NCI-H2029 treated with DMSO at 0.1 percent for 48 hours (cell line): Measurements from ENCODE around the gene SNX20.

Experiments
- DNase-seq: peaks from one replicate; lab custom pipeline; 2025; lab: John Stamatoyannopoulos, UW

SNX20 gene

GRCh38 chr16:50705436-50706110 lies 24.5 kb upstream of the SNX20 start:
- DNase-seq = no peak

GRCh38 chr16:50704245-50704644 lies 23.1 kb upstream of the SNX20 start:
- DNase-seq = no peak

GRCh38 chr16:50702725-50703124 lies 21.6 kb upstream of the SNX20 start:
- DNase-seq = no peak

GRCh38 chr16:50699326-50700159 lies 18.4 kb upstream of the SNX20 start:
- no peak for DNase-seq

- no peak for DNase-seq
Observed at GRCh38 chr16:50697881-50698767, 17.0 kb upstream of the SNX20 start.

- DNase-seq = no peak
Observed at GRCh38 chr16:50697421-50697715, 16.3 kb upstream of the SNX20 start.

GRCh38 chr16:50696575-50697420 lies 15.7 kb upstream of the SNX20 start:
- DNase-seq = peak; percentile 9

- DNase-seq = no peak
Observed at GRCh38 chr16:50696126-50696525, 15.0 kb upstream of the SNX20 start.

GRCh38 chr16:50695017-50696000 lies 14.2 kb upstream of the SNX20 start:
- DNase-seq = no peak

GRCh38 chr16:50694206-50694605 lies 13.1 kb upstream of the SNX20 start:
- DNase-seq = no peak

- no peak for DNase-seq
Observed at GRCh38 chr16:50692999-50693781, 12.1 kb upstream of the SNX20 start, which contains the start of gene NOD2. Gene NOD2 (plus strand): TSS chr16:50693606. CDS start chr16:50699496, 5,890 bp downstream.

- DNase-seq = no peak
Observed at GRCh38 chr16:50692644-50692998, 11.5 kb upstream of the SNX20 start.

GRCh38 chr16:50690177-50690576 lies 9.1 kb upstream of the SNX20 start:
- DNase-seq = no peak

GRCh38 chr16:50688867-50689266 lies 7.8 kb upstream of the SNX20 start:
- no peak for DNase-seq

GRCh38 chr16:50688083-50688482 lies 7.0 kb upstream of the SNX20 start:
- no peak for DNase-seq

GRCh38 chr16:50685462-50686063 lies 4.5 kb upstream of the SNX20 start:
- no peak for DNase-seq

- DNase-seq = no peak
Observed at GRCh38 chr16:50684823-50685461, 3.8 kb upstream of the SNX20 start.

GRCh38 chr16:50683689-50684374 lies 2.7 kb upstream of the SNX20 start:
- no peak for DNase-seq
